GM21360 (cell line): ENCODE measurements around the gene KRT13.

Experiments used
- ATAC-seq: cut with Tn5 transposase; IDR thresholded peaks from one replicate; pipeline ENCODE4 v1.9.1; 2021; ENCODE audit warnings: mild to moderate bottlenecking, moderate library complexity; ENCODE audit not compliant: unreplicated experiment

KRT13 gene

DNA sequence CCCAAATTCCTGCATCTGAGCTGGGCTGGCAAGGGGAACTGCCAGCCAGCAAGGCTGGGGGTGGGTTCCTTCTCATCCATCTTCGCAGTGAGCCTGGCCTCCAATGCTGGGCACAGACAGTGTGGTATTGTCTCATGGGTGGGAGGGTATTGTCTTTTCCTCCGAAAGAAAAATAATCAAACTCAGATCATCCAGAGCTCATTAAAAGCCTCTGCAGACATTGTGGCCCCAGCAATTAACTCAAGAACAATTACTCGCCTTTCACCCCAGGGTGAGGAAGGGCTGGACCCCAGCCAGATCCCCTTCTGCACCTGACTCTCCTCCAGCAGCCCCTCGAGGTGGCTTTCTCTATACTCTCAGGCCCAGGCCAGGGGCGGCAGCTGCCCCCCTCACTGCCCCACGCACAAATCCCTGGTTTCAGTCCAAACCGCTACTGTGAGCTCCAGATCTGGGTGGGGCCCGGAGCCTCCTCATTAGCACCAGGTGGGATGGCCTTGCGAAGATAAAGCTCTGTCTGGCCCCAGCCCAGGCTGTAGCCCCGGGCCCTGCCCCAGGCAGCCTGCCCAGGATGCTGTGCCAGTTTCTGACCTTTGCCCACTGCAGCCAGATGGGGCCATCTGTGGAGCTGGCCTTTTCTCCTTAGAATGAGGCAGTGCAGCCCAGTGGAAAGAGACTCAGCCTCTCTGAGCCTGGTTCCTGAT lies 15.6 kb upstream of the KRT13 start:
- no peak for ATAC-seq

GRCh38 chr17:41519501-41520224 lies 14.3 kb upstream of the KRT13 start:
- no peak for ATAC-seq

DNA sequence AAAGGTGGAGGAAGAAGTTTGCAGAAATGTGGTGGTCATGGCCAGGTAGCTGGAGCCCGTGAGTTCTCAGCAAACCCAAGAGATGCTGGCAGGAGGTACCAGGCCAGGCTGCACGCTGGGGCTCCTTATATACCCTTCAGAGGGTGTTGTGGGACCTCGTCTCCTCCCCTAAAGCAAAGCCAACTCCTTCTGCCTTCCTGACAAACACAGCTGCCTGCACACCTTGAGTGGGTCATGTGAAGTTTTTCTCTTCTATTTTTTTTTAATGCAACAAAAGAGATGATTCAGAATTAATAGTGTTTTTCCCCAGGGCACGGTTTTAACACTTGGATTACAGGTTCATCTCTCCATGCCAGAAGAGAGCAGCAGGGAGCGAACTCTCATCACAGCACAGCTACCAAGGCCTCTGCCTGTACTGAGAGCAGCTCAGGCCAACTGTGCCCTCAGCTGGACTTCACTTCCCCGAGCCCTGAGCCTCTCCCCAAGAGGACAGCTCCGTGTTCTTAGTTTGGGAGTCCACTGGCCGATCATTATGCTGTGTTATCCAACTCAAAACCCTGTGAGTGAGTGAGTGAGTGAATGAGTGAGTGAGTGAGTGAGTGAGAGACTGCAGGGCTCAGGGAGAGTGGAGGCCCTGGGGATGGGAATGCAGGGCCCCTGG lies 13.5 kb upstream of the KRT13 start, which contains the start of gene KRT15:
Gene KRT15 (minus strand): TSS at position 102 of the 661 bp plus-strand sequence. CDS start 63 bp downstream, at position 39.
- ATAC-seq: no peak

GRCh38 chr17:41518031-41518430 lies 12.6 kb upstream of the KRT13 start:
- no peak for ATAC-seq

DNA sequence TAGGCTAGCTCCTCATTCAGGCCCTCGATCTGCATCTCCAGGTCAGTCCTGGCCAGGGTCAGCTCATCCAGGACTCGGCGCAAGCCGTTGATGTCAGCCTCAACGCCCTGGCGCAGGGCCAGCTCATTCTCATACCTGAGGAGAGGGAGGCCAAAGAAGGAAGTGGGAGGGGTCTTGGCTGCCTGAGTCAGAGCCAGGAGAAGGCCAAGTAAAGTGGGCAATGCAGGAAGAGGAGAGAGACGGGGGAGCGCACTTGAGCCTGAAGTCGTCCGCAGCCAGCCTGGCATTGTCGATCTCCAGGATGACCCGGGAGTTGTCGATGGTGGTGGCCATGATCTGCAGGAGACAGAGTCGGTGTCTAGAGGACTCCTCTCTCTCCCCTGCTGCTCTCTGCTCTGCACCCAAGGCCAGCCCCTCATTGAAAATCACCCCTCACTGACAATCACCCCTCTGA lies 11.4 kb upstream of the KRT13 start:
- ATAC-seq: no peak

DNA sequence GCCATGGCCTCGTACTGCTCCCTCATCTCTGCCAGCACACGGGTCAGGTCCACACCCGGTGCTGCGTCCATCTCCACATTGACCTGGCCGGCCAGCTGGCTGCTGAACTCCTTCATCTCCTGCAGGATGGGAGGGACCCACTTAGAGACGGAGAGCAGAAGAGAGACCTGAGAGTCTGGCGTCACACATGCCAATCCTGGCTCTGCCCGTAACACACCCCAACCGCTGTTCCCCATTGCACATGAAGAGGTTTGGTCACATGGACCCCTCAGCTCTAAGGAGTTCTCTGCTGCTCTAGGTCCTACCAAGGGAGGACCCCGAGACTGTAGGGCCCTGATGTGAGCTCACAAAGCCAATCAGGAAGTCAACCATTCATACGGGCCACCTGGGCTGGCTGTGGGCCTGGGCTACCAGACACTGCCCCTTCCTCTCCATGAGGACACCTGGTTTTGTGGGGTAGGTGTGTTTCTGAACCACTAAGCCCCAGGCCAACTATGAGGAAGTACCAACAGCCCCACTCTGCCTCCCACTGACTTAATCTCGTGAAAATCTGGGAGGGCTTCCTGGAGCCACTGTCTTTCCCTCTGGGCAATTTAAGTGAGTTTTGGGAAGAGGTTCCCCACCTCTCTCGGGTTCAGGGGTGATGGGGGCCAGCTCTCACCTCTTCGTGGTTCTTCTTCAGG lies 10.9 kb upstream of the KRT13 start:
- ATAC-seq: no peak

GRCh38 chr17:41513168-41513547 lies 7.7 kb upstream of the KRT13 start:
- no peak for ATAC-seq

DNA sequence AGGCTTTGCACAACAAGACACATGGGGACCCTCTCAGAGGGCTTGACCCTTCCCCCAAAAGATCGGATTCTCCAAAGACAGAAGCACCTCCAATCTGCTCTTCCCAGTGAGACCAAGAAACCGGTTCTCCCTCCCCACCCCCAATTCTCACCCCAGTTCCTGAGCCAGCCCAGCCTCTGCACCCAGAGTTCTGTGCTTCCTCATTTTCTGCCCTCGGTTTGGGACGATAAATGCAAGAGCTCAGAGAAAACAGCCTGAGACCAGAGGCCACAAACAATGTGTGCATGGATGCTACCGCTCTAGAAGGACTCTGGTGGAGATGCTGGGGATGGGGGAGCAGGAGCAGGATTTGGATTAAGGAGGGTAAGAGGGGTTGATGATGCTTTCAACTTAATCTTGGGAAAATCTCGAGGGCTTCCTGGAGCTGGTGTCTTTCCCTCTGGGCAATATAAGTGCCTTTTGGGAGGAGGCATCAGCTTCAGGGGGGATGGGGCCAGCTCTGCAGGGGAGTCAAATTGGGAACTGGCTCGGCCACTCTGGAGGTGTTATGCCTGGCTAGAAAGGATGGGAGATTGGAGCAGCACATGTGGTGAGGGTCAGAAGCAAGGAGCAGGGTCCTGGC lies 7.2 kb upstream of the KRT13 start:
- ATAC-seq: no peak

DNA sequence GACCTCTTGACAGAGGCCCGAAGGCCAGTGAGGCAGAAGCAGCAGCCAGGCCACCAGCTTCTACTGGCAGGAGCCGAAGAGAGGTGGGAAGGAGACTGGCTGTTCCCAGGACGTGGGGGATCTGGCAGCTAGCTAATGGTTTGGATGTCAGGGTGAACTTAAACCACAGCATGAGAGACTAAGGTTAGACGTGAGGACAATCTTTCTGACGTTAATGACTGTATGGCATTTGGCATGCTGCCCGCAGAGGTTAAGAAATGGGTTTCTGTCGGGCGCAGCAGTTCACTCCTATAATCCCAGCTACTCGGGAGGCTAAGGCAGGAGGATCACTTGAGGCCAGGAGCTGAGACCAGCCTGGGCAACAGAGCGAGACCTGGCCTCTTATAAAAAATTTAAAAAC lies 6.3 kb upstream of the KRT13 start:
- ATAC-seq: no peak

- no peak for ATAC-seq
These were observed 5.7 kb upstream of the KRT13 start for GRCh38 chr17:41511116-41511515.

DNA sequence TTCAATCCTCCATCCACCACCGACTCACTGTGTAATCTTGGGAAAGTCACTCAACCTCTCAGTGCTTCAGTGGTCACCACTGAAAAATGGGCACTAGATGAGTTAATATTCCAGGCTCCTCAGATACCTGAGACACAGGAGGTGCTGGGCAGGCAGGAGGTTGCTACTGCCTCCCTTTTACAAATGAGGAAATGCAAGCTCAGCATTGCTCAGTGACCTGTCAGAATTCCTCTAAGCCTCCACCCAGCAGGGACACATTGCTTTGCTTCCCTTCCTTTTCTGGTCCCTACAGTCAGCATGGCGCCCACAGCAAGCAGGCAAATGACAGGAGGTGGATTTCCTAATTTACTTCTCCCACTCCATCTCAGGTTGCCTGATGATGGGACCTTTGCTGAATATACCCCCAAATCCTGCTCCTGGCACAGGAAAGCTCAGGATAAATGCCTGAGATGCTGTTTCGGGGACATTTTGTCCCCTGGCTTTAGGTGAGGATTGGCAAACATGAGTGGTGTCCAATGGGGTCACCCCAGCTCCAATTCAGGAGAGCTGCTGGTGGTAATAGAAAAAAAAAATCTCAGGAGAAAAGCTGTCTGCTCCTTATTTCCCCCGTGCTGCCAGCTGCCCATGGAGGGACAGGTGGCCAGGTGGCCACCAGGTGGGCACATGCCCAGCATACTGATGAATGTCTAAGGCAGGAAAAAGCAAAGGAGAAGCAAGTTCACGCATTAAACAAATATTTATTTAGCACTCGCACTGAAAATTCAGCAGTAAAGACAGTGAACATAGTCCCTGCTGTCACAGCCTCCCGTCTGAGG lies 5.0 kb upstream of the KRT13 start:
- no peak for ATAC-seq

DNA sequence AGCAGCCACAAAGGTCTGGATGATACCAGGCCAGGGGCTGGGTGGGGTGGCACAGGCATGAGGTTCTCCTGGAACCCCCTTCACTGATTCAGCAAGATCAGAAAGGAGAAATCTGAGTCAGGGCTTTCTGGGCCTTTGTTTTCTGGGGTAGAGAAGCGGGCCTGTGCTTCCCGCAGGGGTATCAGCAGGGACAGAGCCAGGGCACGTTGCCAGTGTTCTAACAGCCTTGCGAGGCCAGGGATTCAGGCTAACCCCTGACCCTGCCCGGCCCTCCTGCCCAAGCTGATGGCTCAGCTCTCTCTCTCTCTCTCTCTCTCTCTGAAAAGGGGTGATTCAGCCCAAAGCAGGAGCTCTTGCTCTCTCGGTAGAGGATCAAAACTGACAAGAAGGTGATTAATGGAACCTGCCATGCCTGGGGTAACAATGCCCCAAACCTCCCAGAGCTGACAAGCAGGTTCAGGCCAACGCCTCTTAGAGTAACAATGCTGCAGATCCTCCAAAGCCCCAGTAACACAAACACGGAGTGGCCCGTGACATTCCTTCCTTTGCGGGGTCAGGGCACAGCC lies 2.0 kb upstream of the KRT13 start:
- ATAC-seq: no peak

GRCh38 chr17:41505809-41506767 lies 676 bp upstream of the KRT13 start:
- ATAC-seq: no peak

DNA sequence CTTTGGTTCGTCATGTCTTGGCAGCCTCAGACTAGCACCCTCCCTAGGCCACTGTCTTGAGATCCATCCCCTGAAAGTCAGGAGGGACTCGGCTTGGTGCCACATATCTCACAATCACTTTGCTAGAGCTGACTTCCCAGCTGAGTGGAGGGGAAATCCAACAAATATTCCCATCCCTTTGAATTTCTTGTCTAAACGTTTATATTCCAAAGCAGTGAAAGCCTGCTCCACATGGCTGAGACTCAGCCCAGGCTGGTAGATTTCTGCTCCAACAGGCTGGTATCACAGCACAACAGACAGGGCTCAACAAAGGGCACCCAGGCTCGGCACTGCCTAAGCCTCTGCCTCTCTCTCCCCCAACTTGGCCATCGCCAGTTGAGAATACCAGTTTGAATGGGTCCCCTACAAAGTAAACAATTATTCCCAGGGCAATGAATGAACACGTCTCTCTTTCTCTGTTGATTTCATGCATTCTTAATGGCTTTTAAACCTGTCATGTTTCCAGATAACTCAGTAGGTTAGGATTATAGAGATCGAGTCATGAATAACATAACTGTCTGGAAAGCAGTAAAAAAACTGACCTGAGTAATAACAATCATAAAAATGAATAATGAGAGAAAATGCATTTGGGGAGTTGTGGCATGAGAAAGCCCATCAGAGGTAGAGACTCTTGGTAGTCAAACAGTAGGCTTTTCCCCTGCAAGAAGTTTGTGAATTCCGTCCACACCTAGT lies 1.0 kb downstream of the KRT13 start:
- ATAC-seq: no peak

DNA sequence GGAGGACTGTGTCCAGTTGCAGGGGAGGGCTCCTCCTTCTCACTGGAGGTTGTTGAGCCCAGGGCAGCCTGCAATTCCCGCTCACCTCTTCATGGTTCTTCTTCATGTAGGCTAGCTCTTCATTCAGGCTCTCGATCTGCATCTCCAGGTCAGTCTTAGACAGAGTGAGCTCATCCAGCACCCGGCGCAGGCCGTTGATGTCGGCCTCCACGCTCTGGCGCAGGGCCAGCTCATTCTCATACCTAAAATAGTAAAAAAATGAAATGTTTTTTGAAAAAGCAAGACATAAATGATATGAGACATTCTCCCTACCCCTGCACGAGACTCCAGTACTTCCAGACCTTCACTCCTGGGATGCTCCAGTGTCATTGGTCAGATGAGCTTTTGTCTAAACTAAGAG lies 2.2 kb downstream of the KRT13 start:
- ATAC-seq: no peak

DNA sequence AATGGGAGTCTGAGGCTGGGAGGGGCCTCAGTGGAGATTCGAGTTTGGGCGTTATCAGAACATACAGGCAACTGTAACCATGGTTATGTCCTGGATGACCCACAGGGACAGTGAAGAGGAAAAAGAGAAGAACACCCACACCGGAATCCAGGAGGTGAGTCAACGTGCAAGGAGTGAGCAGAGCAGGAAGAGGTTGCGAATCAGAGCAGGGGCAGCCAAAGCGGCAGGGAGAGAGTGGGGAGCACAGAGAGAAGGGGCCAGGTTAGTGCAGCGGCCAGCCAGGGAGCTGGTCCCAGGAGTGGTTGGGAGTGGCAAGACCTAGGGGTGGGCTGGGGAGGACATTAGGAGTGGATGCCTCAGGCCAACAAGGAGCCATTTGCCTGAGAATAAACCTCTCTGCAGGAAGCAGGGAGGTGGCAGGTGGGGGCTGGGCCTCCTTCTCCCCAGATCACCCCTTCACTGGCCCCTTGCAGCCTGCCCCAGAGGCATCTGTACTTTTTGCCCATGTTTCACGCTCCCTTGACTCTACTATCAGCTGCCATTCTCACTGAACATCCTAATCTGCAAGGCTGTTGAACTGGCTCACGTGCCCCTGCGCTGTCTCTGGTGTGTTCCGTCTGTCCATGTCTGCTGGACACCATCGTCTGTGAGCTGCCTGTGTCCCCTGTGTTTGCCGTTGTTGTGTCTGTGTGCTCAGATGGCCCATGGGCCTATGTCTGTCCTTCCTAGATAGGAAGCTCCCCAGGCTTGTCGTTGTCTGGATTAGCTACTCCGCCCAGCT lies 5.1 kb downstream of the KRT13 start:
- no peak for ATAC-seq

GRCh38 chr17:41499714-41500113 lies 5.7 kb downstream of the KRT13 start:
- ATAC-seq: no peak
